ENCODE results near the gene MYBPHL.
A peak's percentile ranks its signal among the peaks of the same experiment; 100 is the strongest.

Gene MYBPHL

DNA sequence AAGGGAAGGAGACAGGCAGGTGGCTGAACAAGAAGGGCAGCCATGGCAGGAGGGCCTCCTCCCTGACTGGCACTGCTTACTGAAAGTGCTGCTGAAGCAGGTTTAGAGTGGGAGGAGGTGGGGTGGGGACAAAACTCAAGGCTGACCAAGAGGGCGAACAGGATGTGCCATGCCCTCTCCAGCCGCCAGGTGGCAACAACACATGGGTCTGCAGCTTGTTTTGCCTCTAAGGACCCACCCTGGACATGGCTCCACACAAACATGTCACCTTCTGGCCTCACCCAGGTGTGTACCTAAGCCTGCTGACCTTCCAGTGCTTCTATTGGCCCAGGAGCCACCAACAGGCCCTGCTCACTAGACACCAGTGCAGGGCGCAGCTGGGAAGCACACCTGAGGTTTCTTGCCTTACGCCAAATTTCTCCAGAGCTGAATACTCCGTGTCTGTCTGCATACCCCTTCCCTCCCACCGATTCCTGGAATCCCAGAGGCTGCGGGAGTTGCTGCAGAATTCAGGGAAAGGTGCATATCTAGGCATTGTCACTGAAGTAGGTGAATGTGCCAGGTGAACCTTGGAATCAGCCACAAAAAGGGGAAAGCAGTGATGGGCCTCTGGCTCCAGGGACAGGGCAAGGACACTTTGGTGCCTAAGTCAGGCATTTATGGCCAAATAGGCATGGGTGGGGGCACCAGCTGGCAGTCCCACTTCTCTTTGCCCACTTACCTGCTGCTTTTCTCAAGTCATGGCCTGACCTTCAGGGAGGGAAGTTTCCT, 29.2 kb downstream of the MYBPHL start:
- DNase-seq: peak; percentile 15 to 64 (median 38)

DNA sequence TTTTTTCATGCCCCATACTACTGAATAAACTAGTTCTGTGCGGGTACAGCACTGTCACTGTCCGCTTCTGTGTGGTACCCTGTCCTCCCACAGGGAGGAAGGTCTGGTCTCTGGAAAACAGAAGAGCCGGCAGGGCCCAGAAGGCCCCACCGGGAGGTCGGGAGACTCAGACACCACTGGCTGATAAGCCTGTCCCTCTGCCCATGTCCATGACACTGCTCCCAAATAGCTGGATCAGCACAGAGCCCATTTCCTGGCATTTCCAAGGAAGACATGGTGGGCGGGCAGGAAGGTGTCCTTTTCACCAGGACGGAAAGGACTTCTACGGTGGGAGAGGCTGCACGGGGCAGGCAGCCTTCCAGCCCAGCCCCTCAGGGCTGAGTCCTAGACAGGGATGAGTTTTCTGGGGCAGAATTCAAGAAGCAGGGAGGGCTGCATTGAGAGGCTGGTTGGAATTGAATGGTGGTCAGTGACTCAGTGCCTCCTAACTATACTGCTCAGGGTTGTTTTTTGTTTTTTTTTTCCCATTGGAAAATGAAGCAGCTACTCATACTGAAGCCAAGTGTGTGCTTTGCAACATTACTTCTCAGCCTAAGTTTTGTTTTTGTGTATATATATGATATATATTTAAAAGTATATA, 31.0 kb downstream of the MYBPHL start:
- no peak for DNase-seq

DNA sequence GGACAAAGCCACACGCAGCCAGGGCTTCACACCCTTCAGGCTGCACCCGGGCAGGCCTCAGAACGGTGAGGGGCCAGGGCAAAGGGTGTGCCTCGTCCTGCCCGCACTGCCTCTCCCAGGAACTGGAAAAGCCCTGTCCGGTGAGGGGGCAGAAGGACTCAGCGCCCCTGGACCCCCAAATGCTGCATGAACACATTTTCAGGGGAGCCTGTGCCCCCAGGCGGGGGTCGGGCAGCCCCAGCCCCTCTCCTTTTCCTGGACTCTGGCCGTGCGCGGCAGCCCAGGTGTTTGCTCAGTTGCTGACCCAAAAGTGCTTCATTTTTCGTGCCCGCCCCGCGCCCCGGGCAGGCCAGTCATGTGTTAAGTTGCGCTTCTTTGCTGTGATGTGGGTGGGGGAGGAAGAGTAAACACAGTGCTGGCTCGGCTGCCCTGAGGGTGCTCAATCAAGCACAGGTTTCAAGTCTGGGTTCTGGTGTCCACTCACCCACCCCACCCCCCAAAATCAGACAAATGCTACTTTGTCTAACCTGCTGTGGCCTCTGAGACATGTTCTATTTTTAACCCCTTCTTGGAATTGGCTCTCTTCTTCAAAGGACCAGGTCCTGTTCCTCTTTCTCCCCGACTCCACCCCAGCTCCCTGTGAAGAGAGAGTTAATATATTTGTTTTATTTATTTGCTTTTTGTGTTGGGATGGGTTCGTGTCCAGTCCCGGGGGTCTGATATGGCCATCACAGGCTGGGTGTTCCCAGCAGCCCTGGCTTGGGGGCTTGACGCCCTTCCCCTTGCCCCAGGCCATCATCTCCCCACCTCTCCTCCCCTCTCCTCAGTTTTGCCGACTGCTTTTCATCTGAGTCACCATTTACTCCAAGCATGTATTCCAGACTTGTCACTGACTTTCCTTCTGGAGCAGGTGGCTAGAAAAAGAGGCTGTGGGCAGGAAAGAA, 32.0 kb downstream of the MYBPHL start:
- DNase-seq: no peak

- DNase-seq: no peak
These were observed 33.1 kb downstream of the MYBPHL start for GRCh38 chr1:109273570-109274288.

DNA sequence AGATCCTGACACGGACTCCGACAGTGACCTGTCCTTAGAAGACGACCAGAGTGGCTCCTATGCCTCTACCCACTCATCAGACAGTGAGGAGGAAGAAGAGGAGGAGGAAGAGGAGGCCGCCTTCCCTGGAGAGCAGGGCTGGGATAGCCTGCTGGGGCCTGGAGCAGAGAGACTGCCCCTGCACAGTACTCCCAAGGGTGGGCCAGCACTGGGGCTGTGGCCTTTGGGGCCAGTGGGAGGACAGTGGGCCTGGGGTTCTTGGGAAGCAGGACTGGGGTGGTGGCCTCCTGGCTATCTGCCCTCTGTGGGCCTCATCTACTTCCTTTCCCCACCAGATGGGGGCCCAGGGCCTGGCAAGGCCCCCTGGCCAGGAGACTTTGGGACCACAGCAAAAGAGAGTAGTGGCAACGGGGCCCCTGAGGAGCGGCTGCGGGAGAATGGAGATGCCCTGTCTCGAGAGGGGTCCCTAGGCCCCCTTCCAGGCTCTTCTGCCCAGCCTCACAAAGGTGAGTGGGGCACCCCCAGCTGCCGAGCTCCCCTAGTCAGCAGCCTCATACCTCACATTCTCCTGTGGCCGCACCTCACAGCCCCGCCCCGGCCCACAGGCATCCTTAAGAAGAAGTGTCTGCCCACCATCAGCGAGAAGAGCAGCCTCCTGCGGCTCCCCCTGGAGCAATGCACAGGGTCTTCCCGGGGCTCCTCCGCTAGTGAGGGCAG, 33.8 kb downstream of the MYBPHL start:
- no peak for DNase-seq

GRCh38 chr1:109272021-109272799, 34.6 kb downstream of the MYBPHL start:
- DNase-seq: no peak

GRCh38 chr1:109271458-109271857, 35.4 kb downstream of the MYBPHL start:
- DNase-seq: no peak

GRCh38 chr1:109270623-109271317, 36.0 kb downstream of the MYBPHL start:
- no peak for DNase-seq

GRCh38 chr1:109269981-109270622, 36.7 kb downstream of the MYBPHL start:
- no peak for DNase-seq

DNA sequence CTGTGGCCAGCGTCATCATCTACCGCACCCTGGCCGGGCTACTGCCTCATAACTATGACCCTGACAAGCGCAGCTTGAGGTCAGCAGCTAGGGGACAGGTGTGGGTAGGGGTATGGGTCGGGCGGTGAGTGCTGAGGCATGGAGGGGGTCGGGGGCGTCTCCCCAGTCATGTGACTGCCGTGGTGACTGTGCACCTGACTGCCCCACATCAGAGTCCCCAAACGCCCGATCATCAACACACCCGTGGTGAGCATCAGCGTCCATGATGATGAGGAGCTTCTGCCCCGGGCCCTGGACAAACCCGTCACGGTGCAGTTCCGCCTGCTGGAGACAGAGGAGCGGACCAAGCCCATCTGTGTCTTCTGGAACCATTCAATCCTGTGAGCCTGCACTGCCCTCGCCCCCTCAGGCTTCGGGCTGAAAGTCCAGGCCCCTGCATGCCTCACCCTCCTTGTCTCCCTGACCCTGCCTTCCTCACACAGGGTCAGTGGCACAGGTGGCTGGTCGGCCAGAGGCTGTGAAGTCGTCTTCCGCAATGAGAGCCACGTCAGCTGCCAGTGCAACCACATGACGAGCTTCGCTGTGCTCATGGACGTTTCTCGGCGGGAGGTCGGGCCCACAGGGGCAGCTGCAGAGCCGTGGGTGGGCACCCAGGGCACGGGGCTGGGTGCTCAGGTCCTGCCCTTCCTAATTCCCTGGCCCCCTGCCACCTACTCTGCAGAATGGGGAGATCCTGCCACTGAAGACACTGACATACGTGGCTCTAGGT, 37.4 kb downstream of the MYBPHL start:
- DNase-seq: no peak

DNA sequence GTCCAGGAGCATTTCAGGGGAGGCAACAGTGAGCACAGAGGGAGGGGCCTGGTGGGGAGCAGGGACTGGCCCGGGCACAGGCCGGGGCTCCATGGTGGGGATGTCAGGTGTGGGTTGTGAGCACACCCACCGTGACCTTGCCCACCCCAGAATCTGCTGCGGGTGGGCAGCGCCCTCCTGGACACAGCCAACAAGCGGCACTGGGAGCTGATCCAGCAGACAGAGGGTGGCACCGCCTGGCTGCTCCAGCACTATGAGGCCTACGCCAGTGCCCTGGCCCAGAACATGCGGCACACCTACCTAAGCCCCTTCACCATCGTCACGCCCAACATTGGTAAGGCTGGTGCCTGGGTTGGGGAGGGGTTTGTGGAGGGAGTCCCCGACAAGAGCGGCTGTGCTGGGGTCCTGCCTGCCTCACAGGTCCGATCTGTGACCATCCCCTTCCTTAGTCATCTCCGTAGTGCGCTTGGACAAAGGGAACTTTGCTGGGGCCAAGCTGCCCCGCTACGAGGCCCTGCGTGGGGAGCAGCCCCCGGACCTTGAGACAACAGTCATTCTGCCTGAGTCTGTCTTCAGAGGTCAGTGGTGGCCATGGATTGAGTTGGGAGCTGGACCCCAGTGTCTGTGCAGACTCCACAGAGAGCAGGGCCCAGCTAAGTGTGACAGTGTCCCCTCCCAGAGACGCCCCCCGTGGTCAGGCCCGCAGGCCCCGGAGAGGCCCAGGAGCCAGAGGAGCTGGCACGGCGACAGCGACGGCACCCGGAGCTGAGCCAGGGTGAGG, 38.2 kb downstream of the MYBPHL start:
- DNase-seq: no peak

GRCh38 chr1:109267743-109268300, 39.0 kb downstream of the MYBPHL start:
- DNase-seq: no peak

- no peak for DNase-seq
These were observed 39.8 kb downstream of the MYBPHL start for GRCh38 chr1:109266965-109267364.

GRCh38 chr1:109265741-109266330, 41.0 kb downstream of the MYBPHL start:
- DNase-seq: no peak

DNA sequence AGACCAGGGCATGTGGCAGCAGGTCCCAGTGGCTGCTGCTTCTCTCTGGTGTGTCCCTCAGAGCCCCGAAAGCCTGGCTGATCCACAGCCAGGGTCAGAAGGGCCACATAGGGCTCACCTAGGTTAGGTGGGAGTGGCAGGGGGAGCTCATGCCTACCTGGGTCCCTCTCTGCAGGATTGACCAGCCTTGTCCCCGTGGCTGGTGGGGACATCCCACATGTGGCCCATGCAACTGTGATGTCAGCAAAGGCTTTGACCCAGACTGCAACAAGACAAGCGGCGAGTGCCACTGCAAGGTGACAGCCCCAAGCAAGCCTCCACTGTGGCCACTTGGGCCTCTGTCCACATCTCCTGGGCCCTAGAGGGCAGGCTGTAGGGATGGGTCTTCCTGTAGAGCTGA, 41.8 kb downstream of the MYBPHL start:
- no peak for DNase-seq

DNA sequence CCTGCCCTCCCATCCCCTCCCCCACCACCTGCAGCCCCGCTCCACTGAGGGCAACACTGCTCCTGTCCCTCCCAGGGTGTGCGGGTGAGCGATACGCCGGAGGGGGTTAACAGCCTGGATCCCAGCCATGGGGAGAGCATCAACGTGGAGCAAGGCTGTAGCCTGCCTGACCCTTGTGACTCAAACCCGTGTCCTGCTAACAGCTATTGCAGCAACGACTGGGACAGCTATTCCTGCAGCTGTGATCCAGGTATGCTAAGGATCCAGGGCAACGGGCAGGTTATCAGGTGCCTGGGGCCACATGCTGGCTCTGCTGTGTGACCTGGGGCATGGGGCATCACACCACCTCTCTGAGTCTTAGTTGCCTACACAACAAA, 42.4 kb downstream of the MYBPHL start:
- DNase-seq: no peak

DNA sequence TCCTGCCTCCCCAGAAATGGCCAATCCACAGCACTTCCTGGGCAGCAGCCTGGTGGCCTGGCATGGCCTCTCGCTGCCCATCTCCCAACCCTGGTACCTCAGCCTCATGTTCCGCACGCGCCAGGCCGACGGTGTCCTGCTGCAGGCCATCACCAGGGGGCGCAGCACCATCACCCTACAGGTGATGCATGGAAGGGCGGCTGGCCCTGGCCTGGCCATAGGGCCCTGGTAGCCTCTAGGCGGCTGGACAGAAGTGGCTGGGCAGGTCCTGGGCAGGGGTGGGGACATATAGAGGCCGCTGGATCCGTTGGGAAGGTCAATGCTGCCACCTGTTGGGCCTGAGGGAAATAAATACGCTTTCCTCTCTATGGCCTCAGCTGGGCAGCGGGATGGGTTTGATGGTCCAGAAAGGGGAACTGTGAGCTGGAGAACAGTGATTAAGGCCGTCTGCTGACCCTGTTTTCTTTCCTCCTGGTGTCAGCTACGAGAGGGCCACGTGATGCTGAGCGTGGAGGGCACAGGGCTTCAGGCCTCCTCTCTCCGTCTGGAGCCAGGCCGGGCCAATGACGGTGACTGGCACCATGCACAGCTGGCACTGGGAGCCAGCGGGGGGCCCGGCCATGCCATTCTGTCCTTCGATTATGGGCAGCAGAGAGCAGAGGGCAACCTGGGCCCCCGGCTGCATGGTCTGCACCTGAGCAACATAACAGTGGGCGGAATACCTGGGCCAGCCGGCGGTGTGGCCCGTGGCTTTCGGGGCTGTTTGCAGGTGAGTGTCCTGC, 43.0 kb downstream of the MYBPHL start:
- DNase-seq: peak; percentile 58 to 76 (median 64)

Data from activated CD4-positive, CD25-positive, alpha-beta regulatory T cell (primary cell).